Endothelial cell of umbilical vein (primary cell): ENCODE measurements around the gene SRRM4.

Source experiments
- FOS ChIP-seq: IDR thresholded peaks from 2 replicates; pipeline ENCODE4 v1.6.1; 2011; ENCODE audit warnings: mild to moderate bottlenecking, low read length, moderate library complexity, borderline replicate concordance; ENCODE audit not compliant: insufficient read depth
- GATA2 ChIP-seq: IDR thresholded peaks from 2 replicates; pipeline ENCODE4 v1.7.0; 2011; ENCODE audit warnings: low read depth, mild to moderate bottlenecking, moderate library complexity, mixed read lengths, low read length; ENCODE audit not compliant: insufficient read length, insufficient read depth
- MYC ChIP-seq: IDR thresholded peaks from one replicate; pipeline ENCODE4 v1.6.1; 2011; ENCODE audit warnings: mild to moderate bottlenecking, low read depth, low read length
- POLR2A ChIP-seq: IDR thresholded peaks from 2 replicates; pipeline ENCODE4 v1.6.1; 2012; ENCODE audit warnings: low read depth, mild to moderate bottlenecking, control low read depth, low read length
- TF ChIP-seq, protein P1 (sequence below), 2 donors: IDR thresholded peaks; 1 replicate in 1 of 2; 2 replicates in 1 of 2; pipeline ENCODE4 v1.5.1; 2011; ENCODE audit warnings: low read length in 2 of 2, mild to moderate bottlenecking in 2 of 2, moderate library complexity in 2 of 2, control low read depth in 1 of 2, inconsistent platforms in 1 of 2, low read depth in 1 of 2; ENCODE audit not compliant: insufficient read depth in 1 of 2; ENCODE audit errors: extremely low read depth in 1 of 2

DNA sequence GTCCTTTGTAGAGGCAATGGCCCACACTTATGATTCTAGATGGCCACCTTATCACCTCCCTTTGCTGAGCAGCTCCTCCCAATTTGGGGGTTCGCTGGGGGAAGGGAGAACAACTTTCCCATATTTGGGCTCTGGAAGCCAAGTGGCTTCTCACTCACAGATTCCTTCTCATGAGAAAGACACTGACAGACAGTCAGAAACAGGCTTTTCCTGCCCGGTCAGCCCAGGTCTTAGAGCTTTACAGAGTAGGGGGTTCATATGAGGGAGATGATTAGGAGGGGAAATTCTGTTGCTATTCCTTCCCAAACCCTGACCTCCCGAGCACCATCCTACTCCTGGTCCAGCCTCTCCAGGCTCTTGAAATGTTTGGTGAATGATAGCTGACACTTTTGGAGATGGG lies 137.3 kb downstream of the SRRM4 start:
- TF ChIP-seq, protein P1, sequence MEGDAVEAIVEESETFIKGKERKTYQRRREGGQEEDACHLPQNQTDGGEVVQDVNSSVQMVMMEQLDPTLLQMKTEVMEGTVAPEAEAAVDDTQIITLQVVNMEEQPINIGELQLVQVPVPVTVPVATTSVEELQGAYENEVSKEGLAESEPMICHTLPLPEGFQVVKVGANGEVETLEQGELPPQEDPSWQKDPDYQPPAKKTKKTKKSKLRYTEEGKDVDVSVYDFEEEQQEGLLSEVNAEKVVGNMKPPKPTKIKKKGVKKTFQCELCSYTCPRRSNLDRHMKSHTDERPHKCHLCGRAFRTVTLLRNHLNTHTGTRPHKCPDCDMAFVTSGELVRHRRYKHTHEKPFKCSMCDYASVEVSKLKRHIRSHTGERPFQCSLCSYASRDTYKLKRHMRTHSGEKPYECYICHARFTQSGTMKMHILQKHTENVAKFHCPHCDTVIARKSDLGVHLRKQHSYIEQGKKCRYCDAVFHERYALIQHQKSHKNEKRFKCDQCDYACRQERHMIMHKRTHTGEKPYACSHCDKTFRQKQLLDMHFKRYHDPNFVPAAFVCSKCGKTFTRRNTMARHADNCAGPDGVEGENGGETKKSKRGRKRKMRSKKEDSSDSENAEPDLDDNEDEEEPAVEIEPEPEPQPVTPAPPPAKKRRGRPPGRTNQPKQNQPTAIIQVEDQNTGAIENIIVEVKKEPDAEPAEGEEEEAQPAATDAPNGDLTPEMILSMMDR (IDR thresholded peaks at IDR 0.05; ENCODE audit: extremely low read depth in 1 of 2, insufficient read depth in 1 of 2, low read depth in 1 of 2, low read length in 2 of 2): no peak
- no peak for TF ChIP-seq GATA2
- TF ChIP-seq POLR2A: no peak
- no peak for TF ChIP-seq MYC
- no peak for TF ChIP-seq FOS
